Ascending aorta (tissue), 2 donors: ENCODE data around the gene FNDC10. TPM values are rescaled to one million over a fixed set of nuclear protein-coding genes. Genes with fewer than 3 reads are reported as not detected.

ENCODE experiments used
- DNase-seq, 2 donors: peaks; one replicate each; pipeline ENCODE4 v3.0.0-alpha.2; 2019; ENCODE audit warnings: low spot score in 2 of 2
- H3K27ac ChIP-seq, 2 donors: fragments of 200-600 bp; sonication (generic); one replicate each; pipeline ENCODE4 v1.5.1; 2016 to 2017; ENCODE audit warnings: mild to moderate bottlenecking in 1 of 2
- H3K27me3 ChIP-seq: fragments of 200-600 bp; sonication (generic); one replicate; pipeline ENCODE4 v1.5.1; 2017
- H3K36me3 ChIP-seq, 2 donors: fragments of 200-600 bp; sonication (generic); one replicate each; pipeline ENCODE4 v1.5.1; 2016
- H3K4me1 ChIP-seq, 2 donors: fragments of 200-600 bp; sonication (generic); one replicate each; pipeline ENCODE4 v1.5.1; 2016 to 2017; ENCODE audit warnings: mild to moderate bottlenecking in 1 of 2
- H3K4me3 ChIP-seq, 2 donors: fragments of 200-600 bp; sonication (generic); one replicate each; pipeline ENCODE4 v1.5.1; 2016 to 2017; ENCODE audit warnings: mild to moderate bottlenecking in 1 of 2
- H3K9me3 ChIP-seq, 2 donors: fragments of 200-600 bp; sonication (generic); one replicate each; pipeline ENCODE4 v1.5.1; 2016
- intact Hi-C: fragments of 100-400 bp; cut with DNase I; formaldehyde crosslinking; loops from one replicate; pipeline ENCODE4 v1.15.1; 2023
- total RNA-seq: library from RNA; depleted of rRNA; stranded (reverse); fragments of >200 nt; gene quantifications from one replicate; pipeline ENCODE4 v1.1.0, GENCODE V29; 2016
- TF ChIP-seq, protein P1 (sequence below), 3 experiments: fragments of 200-600 bp in 2 of 3; fragments of 450-650 bp in 1 of 3; sonication (generic) in 2 of 3; IDR thresholded peaks; one replicate each; pipeline ENCODE4 v1.5.1; 2016 to 2019; ENCODE audit warnings: antibody characterized with exemption in 3 of 3, mild to moderate bottlenecking in 1 of 3, moderate library complexity in 1 of 3

The FNDC10 gene
- total RNA-seq, 1 donor from 2014 or later: 1.8 TPM

DNA sequence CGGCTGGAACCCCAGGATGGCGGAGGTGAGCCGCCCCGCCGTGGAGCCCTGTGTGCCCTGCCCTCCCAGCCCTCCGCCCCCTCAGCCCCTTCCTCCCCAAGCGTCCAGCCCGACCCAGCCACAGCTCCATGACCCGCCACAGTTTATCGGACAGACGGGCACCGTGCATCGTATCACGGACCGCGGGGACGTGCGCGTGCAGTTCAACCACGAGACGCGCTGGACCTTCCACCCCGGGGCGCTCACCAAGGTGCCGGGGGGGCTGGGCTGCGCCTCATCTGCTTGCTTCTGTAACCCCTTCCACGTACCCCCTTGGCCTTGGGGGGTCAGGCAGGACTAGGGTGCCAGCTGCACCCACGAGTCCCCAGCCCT, 25.5 kb upstream of the FNDC10 start:
- Histone ChIP-seq H3K4me1 (no peaks in the 10 kb centered on the region), H3K27me3 (no peaks in the 10 kb centered on the region), H3K9me3 (no peaks in the 10 kb centered on the region), H3K27ac (no peak overlapping the region), H3K36me3 (peaks cover 6 to 31% of the 10 kb centered on the region in 2 donors), H3K4me3 (no peak overlapping the region)
- intact Hi-C loops: no loop called here
- TF ChIP-seq, protein P1, sequence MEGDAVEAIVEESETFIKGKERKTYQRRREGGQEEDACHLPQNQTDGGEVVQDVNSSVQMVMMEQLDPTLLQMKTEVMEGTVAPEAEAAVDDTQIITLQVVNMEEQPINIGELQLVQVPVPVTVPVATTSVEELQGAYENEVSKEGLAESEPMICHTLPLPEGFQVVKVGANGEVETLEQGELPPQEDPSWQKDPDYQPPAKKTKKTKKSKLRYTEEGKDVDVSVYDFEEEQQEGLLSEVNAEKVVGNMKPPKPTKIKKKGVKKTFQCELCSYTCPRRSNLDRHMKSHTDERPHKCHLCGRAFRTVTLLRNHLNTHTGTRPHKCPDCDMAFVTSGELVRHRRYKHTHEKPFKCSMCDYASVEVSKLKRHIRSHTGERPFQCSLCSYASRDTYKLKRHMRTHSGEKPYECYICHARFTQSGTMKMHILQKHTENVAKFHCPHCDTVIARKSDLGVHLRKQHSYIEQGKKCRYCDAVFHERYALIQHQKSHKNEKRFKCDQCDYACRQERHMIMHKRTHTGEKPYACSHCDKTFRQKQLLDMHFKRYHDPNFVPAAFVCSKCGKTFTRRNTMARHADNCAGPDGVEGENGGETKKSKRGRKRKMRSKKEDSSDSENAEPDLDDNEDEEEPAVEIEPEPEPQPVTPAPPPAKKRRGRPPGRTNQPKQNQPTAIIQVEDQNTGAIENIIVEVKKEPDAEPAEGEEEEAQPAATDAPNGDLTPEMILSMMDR (IDR thresholded peaks at IDR 0.05): no peak
- DNase-seq: no peak

DNA sequence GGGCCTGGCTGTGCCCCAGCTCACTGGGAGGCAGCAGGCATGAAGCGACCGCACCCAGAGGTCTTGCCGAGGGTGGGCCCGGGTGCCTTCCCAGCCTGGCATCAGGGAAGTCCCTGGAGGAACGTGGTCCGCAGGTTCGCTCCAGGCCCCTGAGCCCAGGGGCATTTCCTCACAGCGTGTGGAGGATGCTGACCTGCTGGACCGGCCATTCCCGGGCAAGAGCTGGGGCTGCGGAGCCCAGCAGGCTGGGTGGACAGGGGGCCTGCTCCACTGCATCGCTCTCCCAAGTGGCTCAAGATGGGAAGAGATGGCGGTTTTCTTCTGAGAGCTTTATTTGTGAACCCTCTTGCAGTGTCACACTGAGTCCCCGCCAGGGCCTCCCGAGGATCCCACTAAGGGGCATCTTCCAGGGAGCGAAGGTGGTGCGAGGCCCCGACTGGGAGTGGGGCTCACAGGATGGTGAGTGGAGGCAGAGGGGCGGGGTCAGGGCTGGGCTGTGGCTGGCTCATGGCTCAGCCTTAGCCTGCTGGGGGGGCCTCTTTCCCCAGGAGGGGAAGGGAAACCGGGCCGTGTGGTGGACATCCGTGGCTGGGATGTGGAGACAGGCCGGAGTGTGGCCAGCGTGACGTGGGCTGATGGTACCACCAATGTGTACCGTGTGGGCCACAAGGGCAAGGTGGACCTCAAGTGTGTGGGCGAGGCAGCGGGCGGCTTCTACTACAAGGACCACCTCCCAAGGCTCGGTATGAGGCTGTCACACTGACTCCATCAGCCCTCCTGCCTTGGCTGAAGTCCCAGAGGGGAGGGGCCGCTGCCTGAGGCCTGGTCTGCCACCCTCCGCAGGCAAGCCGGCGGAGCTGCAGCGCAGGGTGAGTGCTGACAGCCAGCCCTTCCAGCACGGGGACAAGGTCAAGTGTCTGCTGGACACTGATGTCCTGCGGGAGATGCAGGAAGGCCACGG, 24.8 kb upstream of the FNDC10 start:
- H3K27me3 ChIP-seq: no peaks in the 10 kb centered on the region
- no peak for DNase-seq
- H3K9me3 ChIP-seq: no peaks in the 10 kb centered on the region
- H3K36me3 ChIP-seq: peaks cover 6 to 31% of the 10 kb centered on the region in 2 donors
- H3K27ac ChIP-seq: no peak overlapping the region
- intact Hi-C loops: no loop called here
- no peaks in the 10 kb centered on the region for H3K4me1 ChIP-seq
- TF ChIP-seq, protein P1 (IDR thresholded peaks at IDR 0.05): no peak
- no peak overlapping the region for H3K4me3 ChIP-seq

DNA sequence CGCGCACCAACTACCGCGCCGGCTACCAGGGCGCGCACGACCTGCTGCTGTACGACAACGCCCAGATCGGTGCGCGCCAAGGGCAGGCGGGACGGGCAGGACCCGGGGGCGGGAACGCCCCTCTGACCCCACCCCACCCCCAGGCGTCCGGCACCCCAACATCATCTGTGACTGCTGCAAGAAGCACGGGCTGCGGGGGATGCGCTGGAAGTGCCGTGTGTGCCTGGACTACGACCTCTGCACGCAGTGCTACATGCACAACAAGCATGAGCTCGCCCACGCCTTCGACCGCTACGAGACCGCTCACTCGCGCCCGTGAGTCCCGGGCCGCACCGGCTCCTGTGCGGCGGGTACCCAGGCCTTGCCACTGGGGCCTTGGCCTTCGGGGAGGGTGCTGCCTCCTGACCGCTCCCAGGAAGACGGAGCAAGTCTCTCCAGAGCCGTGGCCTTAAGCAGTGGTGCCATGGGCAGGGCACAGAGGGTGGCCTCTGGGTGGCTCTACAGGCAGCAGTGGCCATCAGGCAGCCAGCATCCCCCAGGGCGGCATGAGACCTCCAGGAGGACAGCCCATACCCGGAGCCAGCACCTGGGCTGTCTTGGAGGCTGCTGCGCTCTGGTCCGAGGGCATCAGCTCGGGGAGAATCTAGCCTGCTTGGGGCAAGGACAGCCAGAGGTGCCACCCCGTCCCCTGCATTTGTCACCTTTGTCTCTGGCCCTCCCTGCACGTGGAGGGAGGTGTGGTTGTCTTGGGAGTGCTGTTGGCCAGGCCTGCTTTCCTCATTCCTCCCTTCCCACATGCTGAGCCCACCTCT, 23.9 kb upstream of the FNDC10 start:
- no peak overlapping the region for H3K4me3 ChIP-seq
- TF ChIP-seq, protein P1 (IDR thresholded peaks at IDR 0.05): no peak
- intact Hi-C loops: no loop called here
- no peaks in the 10 kb centered on the region for H3K27me3 ChIP-seq
- peaks cover 6 to 31% of the 10 kb centered on the region in 2 donors for H3K36me3 ChIP-seq
- no peaks in the 10 kb centered on the region for H3K9me3 ChIP-seq
- H3K27ac ChIP-seq: no peak overlapping the region
- no peaks in the 10 kb centered on the region for H3K4me1 ChIP-seq
- no peak for DNase-seq

DNA sequence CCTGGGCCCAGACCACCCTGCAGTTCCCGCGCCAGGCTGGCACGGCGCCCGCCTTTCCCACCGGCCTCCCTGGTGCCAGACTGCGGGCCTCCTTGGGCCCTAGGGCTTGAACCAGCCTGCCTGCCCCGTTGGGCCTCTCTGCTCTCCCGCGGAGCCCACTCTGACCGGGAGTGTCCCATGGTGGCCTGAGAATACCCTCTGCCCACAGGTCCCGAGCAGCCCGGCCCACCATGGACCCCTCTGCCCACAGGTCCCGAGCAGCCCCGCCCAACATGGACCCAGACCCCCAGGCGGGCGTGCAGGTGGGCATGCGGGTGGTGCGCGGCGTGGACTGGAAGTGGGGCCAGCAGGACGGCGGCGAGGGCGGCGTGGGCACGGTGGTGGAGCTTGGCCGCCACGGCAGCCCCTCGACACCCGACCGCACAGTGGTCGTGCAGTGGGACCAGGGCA, 23.3 kb upstream of the FNDC10 start:
- no peak overlapping the region for H3K27ac ChIP-seq

DNA sequence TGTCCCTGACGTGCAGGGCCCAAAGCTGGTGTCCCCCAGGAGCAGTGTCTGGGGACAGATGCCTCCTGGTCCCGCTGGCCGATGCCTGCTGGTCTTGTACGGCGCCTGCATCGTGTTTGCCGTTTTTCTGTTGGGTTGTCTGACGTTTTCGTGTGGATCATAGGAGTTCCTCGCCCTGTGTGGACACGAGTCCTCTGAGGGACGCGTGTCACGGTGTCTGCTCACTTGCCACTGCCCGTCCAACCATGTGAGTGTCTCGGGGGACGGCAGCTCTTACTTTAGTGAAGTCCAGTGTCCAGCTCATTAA, 22.8 kb upstream of the FNDC10 start:
- Histone ChIP-seq H3K36me3 (peaks cover 6 to 27% of the 10 kb centered on the region in 2 donors), H3K9me3 (no peaks in the 10 kb centered on the region), H3K27ac (no peak overlapping the region), H3K27me3 (no peaks in the 10 kb centered on the region), H3K4me1 (no peaks in the 10 kb centered on the region), H3K4me3 (no peak overlapping the region)
- TF ChIP-seq, protein P1 (IDR thresholded peaks at IDR 0.05): no peak
- no peak for DNase-seq
- intact Hi-C loops: no loop called here

More for the DNA sequence above, 23.3 kb upstream of the FNDC10 start:
- Histone ChIP-seq H3K36me3 (peaks cover 6 to 27% of the 10 kb centered on the region in 2 donors), H3K4me1 (no peaks in the 10 kb centered on the region), H3K9me3 (no peaks in the 10 kb centered on the region), H3K4me3 (no peak overlapping the region), H3K27me3 (no peaks in the 10 kb centered on the region)
- DNase-seq: no peak
- TF ChIP-seq, protein P1 (IDR thresholded peaks at IDR 0.05): no peak
- intact Hi-C loops: no loop called here
